ENCODE data around the gene FAM228A. TPM values are rescaled to one million over a fixed set of nuclear protein-coding genes. Genes with fewer than 3 reads are reported as not detected.
"Not testable (repeated sequence)": the region's sequence is repeated elsewhere in the genome, so short reads cannot be mapped to it uniquely, and the experiment has no call there.

The FAM228A gene
- polyA plus RNA-seq, 1 donor from 2014 or later: 2.6 TPM

DNA sequence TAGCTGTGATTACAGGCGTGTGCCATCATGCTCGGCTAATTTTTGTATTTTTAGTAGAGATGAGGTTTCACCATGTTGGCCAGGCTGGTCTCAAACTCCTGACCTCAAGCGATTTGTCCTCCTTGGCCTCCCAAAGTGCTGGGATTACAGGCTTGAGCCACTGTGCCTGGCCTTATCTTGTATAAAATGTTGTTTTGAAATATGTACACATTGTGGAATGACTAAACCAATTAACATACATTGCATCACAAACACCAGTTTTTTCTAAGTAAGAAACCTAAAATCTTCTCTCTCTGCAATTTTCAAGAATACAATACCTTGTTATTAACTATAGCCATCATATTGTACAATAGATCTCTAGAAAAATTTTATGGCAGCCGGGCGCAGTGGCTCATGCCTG is 34.5 kb upstream of the FAM228A start:
- H3K4me3 ChIP-seq (ENCODE audit: low read length); H3K9me2 ChIP-seq (ENCODE audit: insufficient read depth, low read length); H3K79me2 ChIP-seq (replicated peaks; ENCODE audit: insufficient read depth, low read length); H3K36me3 ChIP-seq (ENCODE audit: insufficient read depth, low read length); H3K27me3 ChIP-seq (ENCODE audit: insufficient read depth, low read depth, low read length); H3K4me2 ChIP-seq (ENCODE audit: low read length); H3K9ac ChIP-seq (ENCODE audit: low read length); H4K20me1 ChIP-seq (ENCODE audit: insufficient read depth); H2AFZ ChIP-seq (ENCODE audit: low read depth, low read length); H3F3A ChIP-seq (ENCODE audit: insufficient read depth, low read length, poor library complexity, severe bottlenecking); H3K9me3 ChIP-seq (ENCODE audit: low read length); H3K27ac ChIP-seq (ENCODE audit: low read length): not testable (repeated sequence)

DNA sequence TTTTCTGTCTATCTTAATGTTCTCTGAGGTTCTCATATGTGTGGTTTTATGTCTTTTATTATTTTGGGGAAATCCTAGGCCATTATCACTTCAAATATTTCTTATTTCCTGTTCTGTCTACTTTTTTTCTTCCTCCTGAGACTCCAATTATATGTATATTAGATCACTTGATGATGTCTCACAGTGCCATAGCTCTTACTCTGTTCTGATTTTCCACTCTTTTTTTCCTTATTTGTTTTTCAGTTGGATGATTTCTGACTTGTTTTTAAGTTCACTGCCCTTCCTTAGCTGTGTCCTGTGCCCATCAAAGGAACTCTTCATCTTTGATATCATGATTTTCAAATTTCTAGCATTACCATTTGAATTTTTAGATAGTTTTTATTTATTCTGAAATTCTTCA is 27.5 kb upstream of the FAM228A start:
- no peak overlapping the region for H3K4me3 ChIP-seq (ENCODE audit: low read length)
- H3K27ac ChIP-seq (ENCODE audit: low read length): no peak overlapping the region
- no peaks in the 10 kb centered on the region for H3K9me3 ChIP-seq (ENCODE audit: low read length)
- no peak overlapping the region for H2AFZ ChIP-seq (ENCODE audit: low read depth, low read length)
- no peaks in the 10 kb centered on the region for H4K20me1 ChIP-seq (ENCODE audit: insufficient read depth)
- TF ChIP-seq POLR2AphosphoS5 (IDR thresholded peaks at IDR 0.05): no peak
- TF ChIP-seq EP300 (conservative IDR thresholded peaks at IDR 0.05; ENCODE audit: poor library complexity, severe bottlenecking): no peak
- TF ChIP-seq EZH2 (IDR thresholded peaks at IDR 0.05; ENCODE audit: borderline replicate concordance, insufficient read depth, low read length, poor library complexity, severe bottlenecking): no peak
- no peak for TF ChIP-seq SMC3 (conservative IDR thresholded peaks at IDR 0.05; ENCODE audit: poor library complexity)
- TF ChIP-seq, protein P1, sequence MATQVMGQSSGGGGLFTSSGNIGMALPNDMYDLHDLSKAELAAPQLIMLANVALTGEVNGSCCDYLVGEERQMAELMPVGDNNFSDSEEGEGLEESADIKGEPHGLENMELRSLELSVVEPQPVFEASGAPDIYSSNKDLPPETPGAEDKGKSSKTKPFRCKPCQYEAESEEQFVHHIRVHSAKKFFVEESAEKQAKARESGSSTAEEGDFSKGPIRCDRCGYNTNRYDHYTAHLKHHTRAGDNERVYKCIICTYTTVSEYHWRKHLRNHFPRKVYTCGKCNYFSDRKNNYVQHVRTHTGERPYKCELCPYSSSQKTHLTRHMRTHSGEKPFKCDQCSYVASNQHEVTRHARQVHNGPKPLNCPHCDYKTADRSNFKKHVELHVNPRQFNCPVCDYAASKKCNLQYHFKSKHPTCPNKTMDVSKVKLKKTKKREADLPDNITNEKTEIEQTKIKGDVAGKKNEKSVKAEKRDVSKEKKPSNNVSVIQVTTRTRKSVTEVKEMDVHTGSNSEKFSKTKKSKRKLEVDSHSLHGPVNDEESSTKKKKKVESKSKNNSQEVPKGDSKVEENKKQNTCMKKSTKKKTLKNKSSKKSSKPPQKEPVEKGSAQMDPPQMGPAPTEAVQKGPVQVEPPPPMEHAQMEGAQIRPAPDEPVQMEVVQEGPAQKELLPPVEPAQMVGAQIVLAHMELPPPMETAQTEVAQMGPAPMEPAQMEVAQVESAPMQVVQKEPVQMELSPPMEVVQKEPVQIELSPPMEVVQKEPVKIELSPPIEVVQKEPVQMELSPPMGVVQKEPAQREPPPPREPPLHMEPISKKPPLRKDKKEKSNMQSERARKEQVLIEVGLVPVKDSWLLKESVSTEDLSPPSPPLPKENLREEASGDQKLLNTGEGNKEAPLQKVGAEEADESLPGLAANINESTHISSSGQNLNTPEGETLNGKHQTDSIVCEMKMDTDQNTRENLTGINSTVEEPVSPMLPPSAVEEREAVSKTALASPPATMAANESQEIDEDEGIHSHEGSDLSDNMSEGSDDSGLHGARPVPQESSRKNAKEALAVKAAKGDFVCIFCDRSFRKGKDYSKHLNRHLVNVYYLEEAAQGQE (IDR thresholded peaks at IDR 0.05; ENCODE audit: borderline replicate concordance): no peak
- TF ChIP-seq TAF1 (IDR thresholded peaks at IDR 0.05; ENCODE audit: low read depth): no peak
- no peak for TF ChIP-seq MXI1 (conservative IDR thresholded peaks at IDR 0.05; ENCODE audit: poor library complexity, severe bottlenecking)
- TF ChIP-seq, protein P2, sequence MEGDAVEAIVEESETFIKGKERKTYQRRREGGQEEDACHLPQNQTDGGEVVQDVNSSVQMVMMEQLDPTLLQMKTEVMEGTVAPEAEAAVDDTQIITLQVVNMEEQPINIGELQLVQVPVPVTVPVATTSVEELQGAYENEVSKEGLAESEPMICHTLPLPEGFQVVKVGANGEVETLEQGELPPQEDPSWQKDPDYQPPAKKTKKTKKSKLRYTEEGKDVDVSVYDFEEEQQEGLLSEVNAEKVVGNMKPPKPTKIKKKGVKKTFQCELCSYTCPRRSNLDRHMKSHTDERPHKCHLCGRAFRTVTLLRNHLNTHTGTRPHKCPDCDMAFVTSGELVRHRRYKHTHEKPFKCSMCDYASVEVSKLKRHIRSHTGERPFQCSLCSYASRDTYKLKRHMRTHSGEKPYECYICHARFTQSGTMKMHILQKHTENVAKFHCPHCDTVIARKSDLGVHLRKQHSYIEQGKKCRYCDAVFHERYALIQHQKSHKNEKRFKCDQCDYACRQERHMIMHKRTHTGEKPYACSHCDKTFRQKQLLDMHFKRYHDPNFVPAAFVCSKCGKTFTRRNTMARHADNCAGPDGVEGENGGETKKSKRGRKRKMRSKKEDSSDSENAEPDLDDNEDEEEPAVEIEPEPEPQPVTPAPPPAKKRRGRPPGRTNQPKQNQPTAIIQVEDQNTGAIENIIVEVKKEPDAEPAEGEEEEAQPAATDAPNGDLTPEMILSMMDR (IDR thresholded peaks at IDR 0.05; ENCODE audit: poor library complexity, severe bottlenecking): no peak
- no peak for TF ChIP-seq RAD21 (conservative IDR thresholded peaks at IDR 0.05)
- H3K4me2 ChIP-seq (ENCODE audit: low read length): no peak overlapping the region
- no peak overlapping the region for H3K9ac ChIP-seq (ENCODE audit: low read length)
- H3K79me2 ChIP-seq (replicated peaks; ENCODE audit: insufficient read depth, low read length): no peaks in the 10 kb centered on the region
- peaks cover 9% of the 10 kb centered on the region for H3K36me3 ChIP-seq (ENCODE audit: insufficient read depth, low read length)
- no peaks in the 10 kb centered on the region for H3K27me3 ChIP-seq (ENCODE audit: insufficient read depth, low read depth, low read length)
- no peaks in the 10 kb centered on the region for H3F3A ChIP-seq (ENCODE audit: insufficient read depth, low read length, poor library complexity, severe bottlenecking)
- H3K9me2 ChIP-seq (ENCODE audit: insufficient read depth, low read length): no peaks in the 10 kb centered on the region
